ENCODE results near the gene BAIAP2.
A peak's percentile ranks its signal among the peaks of the same experiment; 100 is the strongest.
"Not testable (repeated sequence)": the region's sequence is repeated elsewhere in the genome, so short reads cannot be mapped to it uniquely, and the experiment has no call there.

BAIAP2 gene

GRCh38 chr17:81071761-81072741 is 37.1 kb downstream of the BAIAP2 start:
- H3K27ac ChIP-seq = no peak overlapping the region
- TF ChIP-seq CTCF (conservative IDR thresholded peaks at IDR 0.05) = no peak

GRCh38 chr17:81073967-81074839 is 39.3 kb downstream of the BAIAP2 start:
- no peak for TF ChIP-seq CTCF (conservative IDR thresholded peaks at IDR 0.05)
- H3K27ac ChIP-seq = no peak overlapping the region

- no peak overlapping the region for H3K27ac ChIP-seq
- no peak for TF ChIP-seq CTCF (conservative IDR thresholded peaks at IDR 0.05)
Measured at GRCh38 chr17:81074875-81075274, 39.9 kb downstream of the BAIAP2 start.

GRCh38 chr17:81075307-81075706 is 40.4 kb downstream of the BAIAP2 start:
- no peak for TF ChIP-seq CTCF (conservative IDR thresholded peaks at IDR 0.05)
- H3K27ac ChIP-seq = no peak overlapping the region

GRCh38 chr17:81076141-81076679 is 41.3 kb downstream of the BAIAP2 start:
- no peak for TF ChIP-seq CTCF (conservative IDR thresholded peaks at IDR 0.05)
- H3K27ac ChIP-seq = no peak overlapping the region

- not testable (repeated sequence) for H3K27ac ChIP-seq
Measured at GRCh38 chr17:81078026-81078913, 43.3 kb downstream of the BAIAP2 start.

GRCh38 chr17:81080019-81080418 is 45.1 kb downstream of the BAIAP2 start:
- H3K27ac ChIP-seq = peak overlapping the region; percentile 98

More at GRCh38 chr17:81080019-81080418, 45.1 kb downstream of the BAIAP2 start:
- no peak for TF ChIP-seq CTCF (conservative IDR thresholded peaks at IDR 0.05)
